ENCODE data around the gene PELI2.

Gene PELI2

DNA sequence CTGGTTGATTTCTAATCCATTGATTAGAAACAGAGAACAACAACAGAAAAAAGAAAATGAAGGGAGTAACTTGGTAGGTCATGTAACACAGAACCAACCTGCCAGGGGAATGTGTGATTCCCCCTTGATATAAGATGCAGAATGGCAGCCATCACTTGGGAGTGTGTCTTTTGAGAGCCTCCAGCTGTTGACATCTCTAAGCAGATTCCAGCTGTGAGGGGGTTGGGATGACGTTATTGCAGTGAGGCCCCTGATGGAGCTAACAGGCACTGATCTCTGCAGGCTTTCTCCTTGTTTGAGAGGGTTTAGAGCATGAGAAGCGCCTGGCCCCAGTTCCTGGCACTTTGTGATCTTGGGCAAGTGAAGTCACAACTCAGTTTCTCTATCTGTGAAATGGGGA is 124.9 kb downstream of the PELI2 start:
- no peaks in the 10 kb centered on the region for H3K4me1 ChIP-seq (ENCODE audit: control insufficient read depth, insufficient read depth, low read length)
- H3K27me3 ChIP-seq (ENCODE audit: control insufficient read depth, insufficient read depth, low read length), result no peaks in the 10 kb centered on the region
- H3K9me3 ChIP-seq (ENCODE audit: control insufficient read depth, insufficient read depth, low read length), result no peaks in the 10 kb centered on the region
- H3K4me3 ChIP-seq (ENCODE audit: low read depth, low read length), result no peak overlapping the region
- H3K9ac ChIP-seq (ENCODE audit: low read depth, low read length), result no peak overlapping the region
- no peaks in the 10 kb centered on the region for H3K36me3 ChIP-seq (ENCODE audit: control insufficient read depth, insufficient read depth, low read length)

GRCh38 chr14:56244138-56244789 is 126.1 kb downstream of the PELI2 start:
- H3K27me3 ChIP-seq (ENCODE audit: control insufficient read depth, insufficient read depth, low read length), result no peaks in the 10 kb centered on the region
- H3K9me3 ChIP-seq (ENCODE audit: control insufficient read depth, insufficient read depth, low read length), result no peaks in the 10 kb centered on the region
- H3K36me3 ChIP-seq (ENCODE audit: control insufficient read depth, insufficient read depth, low read length), result no peaks in the 10 kb centered on the region
- H3K4me1 ChIP-seq (ENCODE audit: control insufficient read depth, insufficient read depth, low read length), result no peaks in the 10 kb centered on the region
- H3K4me3 ChIP-seq (ENCODE audit: low read depth, low read length), result no peak overlapping the region
- H3K9ac ChIP-seq (ENCODE audit: low read depth, low read length), result no peak overlapping the region

- Histone ChIP-seq H3K9me3 (ENCODE audit: control insufficient read depth, insufficient read depth, low read length) (no peaks in the 10 kb centered on the region), H3K9ac (ENCODE audit: low read depth, low read length) (no peak overlapping the region), H3K4me1 (ENCODE audit: control insufficient read depth, insufficient read depth, low read length) (no peaks in the 10 kb centered on the region), H3K36me3 (ENCODE audit: control insufficient read depth, insufficient read depth, low read length) (no peaks in the 10 kb centered on the region), H3K4me3 (ENCODE audit: low read depth, low read length) (no peak overlapping the region), H3K27me3 (ENCODE audit: control insufficient read depth, insufficient read depth, low read length) (no peaks in the 10 kb centered on the region)
These were observed 129.4 kb downstream of the PELI2 start for GRCh38 chr14:56247495-56248200.

GRCh38 chr14:56248442-56248841 is 130.2 kb downstream of the PELI2 start:
- H3K27me3 ChIP-seq (ENCODE audit: control insufficient read depth, insufficient read depth, low read length), result no peaks in the 10 kb centered on the region
- H3K4me1 ChIP-seq (ENCODE audit: control insufficient read depth, insufficient read depth, low read length), result no peaks in the 10 kb centered on the region
- no peak overlapping the region for H3K9ac ChIP-seq (ENCODE audit: low read depth, low read length)
- no peak overlapping the region for H3K4me3 ChIP-seq (ENCODE audit: low read depth, low read length)
- no peaks in the 10 kb centered on the region for H3K9me3 ChIP-seq (ENCODE audit: control insufficient read depth, insufficient read depth, low read length)
- no peaks in the 10 kb centered on the region for H3K36me3 ChIP-seq (ENCODE audit: control insufficient read depth, insufficient read depth, low read length)

GRCh38 chr14:56261046-56261445 is 142.8 kb downstream of the PELI2 start:
- Histone ChIP-seq H3K9ac (ENCODE audit: low read depth, low read length) (no peak overlapping the region), H3K4me1 (ENCODE audit: control insufficient read depth, insufficient read depth, low read length) (no peaks in the 10 kb centered on the region), H3K27me3 (ENCODE audit: control insufficient read depth, insufficient read depth, low read length) (no peaks in the 10 kb centered on the region), H3K4me3 (ENCODE audit: low read depth, low read length) (no peak overlapping the region), H3K36me3 (ENCODE audit: control insufficient read depth, insufficient read depth, low read length) (no peaks in the 10 kb centered on the region), H3K9me3 (ENCODE audit: control insufficient read depth, insufficient read depth, low read length) (no peaks in the 10 kb centered on the region)

DNA sequence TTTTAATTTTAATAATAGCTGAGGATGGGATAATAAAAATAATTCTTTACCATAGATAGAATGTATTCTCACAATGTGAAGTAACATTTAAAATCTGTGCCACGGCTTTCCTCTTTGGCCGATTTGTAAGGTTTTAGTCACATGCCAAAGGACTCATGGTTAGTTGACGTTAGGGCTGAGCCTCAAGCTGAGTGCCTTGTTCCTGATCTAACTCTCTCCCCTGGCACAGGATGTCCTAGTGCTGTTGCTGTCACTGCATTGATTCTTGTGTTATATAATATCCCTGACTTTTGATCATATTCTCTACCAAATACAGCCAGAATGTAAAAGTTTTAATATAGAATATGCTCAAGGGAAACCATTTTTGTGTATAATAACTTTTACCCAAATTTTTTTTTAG is 144.3 kb downstream of the PELI2 start:
- H3K27me3 ChIP-seq (ENCODE audit: control insufficient read depth, insufficient read depth, low read length), result no peaks in the 10 kb centered on the region
- no peaks in the 10 kb centered on the region for H3K4me1 ChIP-seq (ENCODE audit: control insufficient read depth, insufficient read depth, low read length)
- no peak overlapping the region for H3K4me3 ChIP-seq (ENCODE audit: low read depth, low read length)
- no peak overlapping the region for H3K9ac ChIP-seq (ENCODE audit: low read depth, low read length)
- H3K9me3 ChIP-seq (ENCODE audit: control insufficient read depth, insufficient read depth, low read length), result no peaks in the 10 kb centered on the region
- no peaks in the 10 kb centered on the region for H3K36me3 ChIP-seq (ENCODE audit: control insufficient read depth, insufficient read depth, low read length)

DNA sequence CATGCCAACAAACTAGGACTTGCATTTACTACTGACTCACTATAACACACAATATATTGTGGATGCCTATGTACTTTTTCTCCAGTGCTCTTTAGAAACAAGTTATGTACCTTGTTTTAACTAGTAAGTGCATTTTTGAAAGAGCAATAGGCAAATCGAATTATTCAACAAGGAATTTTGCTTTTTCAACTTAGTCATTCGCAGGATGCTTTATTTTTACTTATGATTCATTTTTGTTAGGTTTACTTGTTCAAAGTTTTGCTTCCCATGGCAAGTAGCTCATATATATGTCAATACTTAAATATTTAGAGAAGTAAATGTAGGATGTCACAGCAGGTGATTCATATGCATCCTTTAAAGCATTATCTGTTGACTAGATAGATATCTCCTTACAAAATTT is 149.8 kb downstream of the PELI2 start:
- H3K36me3 ChIP-seq (ENCODE audit: control insufficient read depth, insufficient read depth, low read length), result no peaks in the 10 kb centered on the region
- no peaks in the 10 kb centered on the region for H3K27me3 ChIP-seq (ENCODE audit: control insufficient read depth, insufficient read depth, low read length)
- H3K4me1 ChIP-seq (ENCODE audit: control insufficient read depth, insufficient read depth, low read length), result no peaks in the 10 kb centered on the region
- no peak overlapping the region for H3K9ac ChIP-seq (ENCODE audit: low read depth, low read length)
- no peaks in the 10 kb centered on the region for H3K9me3 ChIP-seq (ENCODE audit: control insufficient read depth, insufficient read depth, low read length)
- no peak overlapping the region for H3K4me3 ChIP-seq (ENCODE audit: low read depth, low read length)

- no peak overlapping the region for H3K4me3 ChIP-seq (ENCODE audit: low read depth, low read length)
- H3K36me3 ChIP-seq (ENCODE audit: control insufficient read depth, insufficient read depth, low read length), result no peaks in the 10 kb centered on the region
- H3K9ac ChIP-seq (ENCODE audit: low read depth, low read length), result no peak overlapping the region
- H3K9me3 ChIP-seq (ENCODE audit: control insufficient read depth, insufficient read depth, low read length), result no peaks in the 10 kb centered on the region
- H3K27me3 ChIP-seq (ENCODE audit: control insufficient read depth, insufficient read depth, low read length), result no peaks in the 10 kb centered on the region
- H3K4me1 ChIP-seq (ENCODE audit: control insufficient read depth, insufficient read depth, low read length), result no peaks in the 10 kb centered on the region
These were observed 150.5 kb downstream of the PELI2 start for GRCh38 chr14:56268673-56269072.

DNA sequence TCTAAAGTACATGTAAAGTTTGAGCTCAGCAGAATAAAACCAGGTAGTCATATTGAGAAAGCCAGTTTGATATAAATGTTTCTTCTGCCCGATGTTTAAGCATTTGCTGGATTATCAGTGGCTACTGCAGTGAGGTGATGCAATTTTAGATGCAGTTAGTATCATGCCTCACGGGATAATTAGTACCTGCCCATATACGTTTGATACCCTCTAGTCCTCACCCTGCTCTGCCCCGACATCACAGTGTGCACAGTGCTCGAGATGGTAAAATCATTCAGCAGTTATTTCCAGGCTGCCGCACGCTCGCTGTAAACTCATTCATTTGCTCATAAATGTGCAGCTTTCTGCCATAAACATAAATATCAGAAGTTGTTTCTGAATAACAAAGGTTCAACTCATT is 152.7 kb downstream of the PELI2 start:
- H3K4me1 ChIP-seq (ENCODE audit: control insufficient read depth, insufficient read depth, low read length), result no peaks in the 10 kb centered on the region
- H3K4me3 ChIP-seq (ENCODE audit: low read depth, low read length), result no peak overlapping the region
- H3K27me3 ChIP-seq (ENCODE audit: control insufficient read depth, insufficient read depth, low read length), result no peaks in the 10 kb centered on the region
- H3K36me3 ChIP-seq (ENCODE audit: control insufficient read depth, insufficient read depth, low read length), result no peaks in the 10 kb centered on the region
- H3K9ac ChIP-seq (ENCODE audit: low read depth, low read length), result no peak overlapping the region
- no peaks in the 10 kb centered on the region for H3K9me3 ChIP-seq (ENCODE audit: control insufficient read depth, insufficient read depth, low read length)

DNA sequence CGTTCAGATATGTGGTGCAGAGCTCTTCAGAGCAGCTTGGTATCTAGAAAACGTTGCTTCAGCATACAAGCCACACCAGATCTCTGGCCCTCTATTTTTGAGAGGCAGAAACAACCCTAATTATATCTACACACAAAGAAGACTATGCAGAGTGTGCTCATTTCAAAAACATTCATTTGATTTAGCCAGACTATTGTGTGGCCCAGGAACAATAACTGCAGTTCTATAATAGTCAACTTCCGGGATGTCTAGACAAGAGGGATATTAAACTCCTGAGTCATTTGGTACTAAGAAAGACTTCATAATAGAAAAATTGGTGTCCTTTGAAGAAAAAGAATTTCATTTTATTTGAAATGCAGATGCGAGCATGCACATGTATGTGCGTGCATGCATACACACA is 153.8 kb downstream of the PELI2 start:
- Histone ChIP-seq H3K4me1 (ENCODE audit: control insufficient read depth, insufficient read depth, low read length) (no peaks in the 10 kb centered on the region), H3K36me3 (ENCODE audit: control insufficient read depth, insufficient read depth, low read length) (no peaks in the 10 kb centered on the region), H3K4me3 (ENCODE audit: low read depth, low read length) (no peak overlapping the region), H3K27me3 (ENCODE audit: control insufficient read depth, insufficient read depth, low read length) (no peaks in the 10 kb centered on the region), H3K9ac (ENCODE audit: low read depth, low read length) (no peak overlapping the region), H3K9me3 (ENCODE audit: control insufficient read depth, insufficient read depth, low read length) (no peaks in the 10 kb centered on the region)

GRCh38 chr14:56273155-56273554 is 154.9 kb downstream of the PELI2 start:
- Histone ChIP-seq H3K36me3 (ENCODE audit: control insufficient read depth, insufficient read depth, low read length) (no peaks in the 10 kb centered on the region), H3K9ac (ENCODE audit: low read depth, low read length) (no peak overlapping the region), H3K27me3 (ENCODE audit: control insufficient read depth, insufficient read depth, low read length) (no peaks in the 10 kb centered on the region), H3K4me1 (ENCODE audit: control insufficient read depth, insufficient read depth, low read length) (no peaks in the 10 kb centered on the region), H3K9me3 (ENCODE audit: control insufficient read depth, insufficient read depth, low read length) (no peaks in the 10 kb centered on the region), H3K4me3 (ENCODE audit: low read depth, low read length) (no peak overlapping the region)

- no peak overlapping the region for H3K9ac ChIP-seq (ENCODE audit: low read depth, low read length)
- H3K9me3 ChIP-seq (ENCODE audit: control insufficient read depth, insufficient read depth, low read length), result no peaks in the 10 kb centered on the region
- no peaks in the 10 kb centered on the region for H3K36me3 ChIP-seq (ENCODE audit: control insufficient read depth, insufficient read depth, low read length)
- H3K4me1 ChIP-seq (ENCODE audit: control insufficient read depth, insufficient read depth, low read length), result no peaks in the 10 kb centered on the region
- H3K4me3 ChIP-seq (ENCODE audit: low read depth, low read length), result no peak overlapping the region
- no peaks in the 10 kb centered on the region for H3K27me3 ChIP-seq (ENCODE audit: control insufficient read depth, insufficient read depth, low read length)
These were observed 155.7 kb downstream of the PELI2 start for GRCh38 chr14:56273951-56274350.

Data from iPS-15b (cell line).